Common myeloid progenitor, CD34-positive (primary cell): ENCODE measurements around the gene TDRD12.
"Not testable (repeated sequence)": the region's sequence is repeated elsewhere in the genome, so short reads cannot be mapped to it uniquely, and the experiment has no call there.

Experiments
- CTCF ChIA-PET: fragments of 350-600 bp; sonication (Branson Sonifier 250); formaldehyde crosslinking; loops from one replicate; lab custom pipeline; 2021; ENCODE audit warnings: antibody characterized with exemption; lab: Charles Lee
- POLR2A ChIA-PET: fragments of 350-600 bp; sonication (Branson Sonifier 250); formaldehyde crosslinking; loops from one replicate; lab custom pipeline; 2021; ENCODE audit warnings: antibody characterized with exemption; lab: Charles Lee
- DNase-seq, 3 donors: peaks; one replicate each; pipeline versions ENCODE4 v3.0.0 to v3.0.0-alpha.2; 2013
- H3K27ac ChIP-seq, 2 experiments: 1 replicate in 1 of 2; 2 replicates in 1 of 2; pipeline ENCODE4 v1.7.0; 2013; ENCODE audit warnings: inconsistent platforms in 2 of 2, low read length in 2 of 2, mild to moderate bottlenecking in 2 of 2, low read depth in 1 of 2, moderate library complexity in 1 of 2; ENCODE audit not compliant: severe bottlenecking in 2 of 2, insufficient read depth in 1 of 2, poor library complexity in 1 of 2
- H3K27me3 ChIP-seq, 5 experiments: replicated peaks in 2 of 5; 1 replicate in 3 of 5; 2 replicates in 2 of 5; pipeline versions ENCODE4 v1.6.1 to v1.7.0; 2013; ENCODE audit warnings: low read length in 4 of 5, mild to moderate bottlenecking in 2 of 5, moderate library complexity in 2 of 5, inconsistent platforms in 1 of 5; ENCODE audit not compliant: insufficient read depth in 5 of 5, control insufficient read depth in 4 of 5
- H3K36me3 ChIP-seq, 4 experiments: 1 replicate in 2 of 4; 2 replicates in 2 of 4; pipeline versions ENCODE4 v1.6.1 to v1.7.0; 2013; ENCODE audit warnings: low read length in 3 of 4, control low read depth in 1 of 4, mild to moderate bottlenecking in 1 of 4; ENCODE audit not compliant: control insufficient read depth in 4 of 4, insufficient read depth in 4 of 4
- H3K4me1 ChIP-seq, 4 experiments: 1 replicate in 3 of 4; 2 replicates in 1 of 4; pipeline versions ENCODE4 v1.6.1 to v1.7.1; 2013; ENCODE audit warnings: low read length in 3 of 4, mild to moderate bottlenecking in 3 of 4, control low read depth in 1 of 4, inconsistent platforms in 1 of 4, moderate library complexity in 1 of 4; ENCODE audit not compliant: control insufficient read depth in 4 of 4, insufficient read depth in 4 of 4; ENCODE audit errors: control extremely low read depth in 1 of 4
- H3K4me3 ChIP-seq, 7 experiments: 1 replicate in 4 of 7; 2 replicates in 3 of 7; pipeline versions ENCODE4 v1.5.1 to v1.7.0; 2013; ENCODE audit warnings: mild to moderate bottlenecking in 7 of 7, low read length in 6 of 7, moderate library complexity in 6 of 7, inconsistent platforms in 2 of 7, low read depth in 2 of 7, control low read depth in 1 of 7; ENCODE audit not compliant: insufficient read depth in 4 of 7, control insufficient read depth in 1 of 7; ENCODE audit errors: extremely low read depth in 1 of 7
- H3K9me3 ChIP-seq, 5 experiments: 1 replicate in 4 of 5; 2 replicates in 1 of 5; pipeline versions ENCODE4 v1.6.1 to v1.7.1; 2013; ENCODE audit warnings: low read length in 4 of 5, mild to moderate bottlenecking in 2 of 5, inconsistent platforms in 1 of 5, low read depth in 1 of 5, moderate library complexity in 1 of 5; ENCODE audit not compliant: control insufficient read depth in 4 of 5, insufficient read depth in 2 of 5; ENCODE audit errors: control extremely low read depth in 1 of 5
- WGBS: methylation state at CpG from one replicate; pipeline ENCODE4 v1.1.5; 2013; ENCODE audit not compliant: insufficient coverage; 5-methylcytosine and 5-hydroxymethylcytosine counted together

Gene TDRD12

GRCh38 chr19:32781280-32781679 is 61.7 kb downstream of the TDRD12 start:
- Histone ChIP-seq H3K27me3 (peaks cover 0 to 2% (median 0%) of the 10 kb centered on the region in 5 experiments), H3K4me1 (no peaks in the 10 kb centered on the region), H3K9me3 (peaks cover 0 to 11% (median 2%) of the 10 kb centered on the region in 5 experiments), H3K36me3 (no peaks in the 10 kb centered on the region), H3K4me3 (no peak overlapping the region), H3K27ac (no peak overlapping the region)
- no peak for DNase-seq
- WGBS: 80% methylated on average over 1 of the region's 2 CpGs
- POLR2A ChIA-PET: no interaction called here
- CTCF ChIA-PET: no interaction called here

GRCh38 chr19:32782089-32782488 is 62.5 kb downstream of the TDRD12 start:
- POLR2A ChIA-PET: not testable (repeated sequence)

DNA sequence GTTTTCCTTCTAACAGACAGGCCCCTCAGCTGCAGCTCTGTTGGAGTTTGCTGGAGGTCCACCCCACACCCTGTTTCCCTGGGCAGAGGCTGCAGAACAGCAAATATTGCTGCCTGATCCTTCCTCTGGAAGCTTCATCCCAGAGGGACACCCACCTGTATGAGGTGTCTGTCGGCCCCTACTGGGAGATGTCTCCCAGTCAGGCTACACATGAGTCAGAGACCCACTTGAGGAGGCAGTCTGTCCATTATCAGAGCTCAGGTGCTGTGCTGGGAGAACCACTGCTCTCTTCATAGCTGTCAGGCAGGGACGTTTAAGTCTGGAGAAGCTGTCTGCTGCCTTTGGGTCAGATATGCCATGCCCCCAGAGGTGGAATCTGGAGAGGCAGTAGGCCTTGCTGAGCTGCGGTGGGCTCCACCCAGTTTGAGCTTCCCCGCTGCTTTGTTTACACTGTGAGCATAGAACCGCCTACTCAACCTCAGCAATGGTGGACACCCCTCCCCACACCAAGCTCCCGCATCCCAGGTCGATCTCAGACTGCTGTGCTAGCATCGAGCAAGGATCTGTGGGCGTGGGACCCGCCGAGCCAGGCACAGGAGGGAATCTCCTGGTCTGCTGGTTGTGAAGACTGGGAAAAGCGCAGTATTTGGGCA is 67.7 kb downstream of the TDRD12 start:
- H3K36me3 ChIP-seq, H3K4me1 ChIP-seq, H3K4me3 ChIP-seq, H3K27ac ChIP-seq, H3K27me3 ChIP-seq, CTCF ChIA-PET, POLR2A ChIA-PET, DNase-seq, H3K9me3 ChIP-seq: not testable (repeated sequence)
- WGBS: 80% methylated on average over 12 of the region's 12 CpGs

More at GRCh38 chr19:32782089-32782488, 62.5 kb downstream of the TDRD12 start:
- H3K4me1 ChIP-seq, H3K27ac ChIP-seq, H3K4me3 ChIP-seq, H3K27me3 ChIP-seq, H3K36me3 ChIP-seq, DNase-seq, CTCF ChIA-PET: not testable (repeated sequence)
- peaks cover 0 to 11% (median 2%) of the 10 kb centered on the region in 5 experiments for H3K9me3 ChIP-seq
- whole genome bisulfite sequencing: no CpG with 5 or more reads among the region's 1 CpG

- H3K27ac ChIP-seq, H3K36me3 ChIP-seq, DNase-seq, POLR2A ChIA-PET, H3K27me3 ChIP-seq, H3K9me3 ChIP-seq, H3K4me1 ChIP-seq, H3K4me3 ChIP-seq: not testable (repeated sequence)
- WGBS: 96% methylated on average over 4 of the region's 5 CpGs
- CTCF ChIA-PET: interaction anchor here (0.6 kb wide), 1 partner anchor 1122 kb away, joined by 3 read pairs; no protein-coding TSS in a partner anchor
Measured at GRCh38 chr19:32787895-32788294, 68.3 kb downstream of the TDRD12 start.

GRCh38 chr19:32789429-32789828 is 69.9 kb downstream of the TDRD12 start:
- no peak for DNase-seq
- no peak overlapping the region for H3K4me3 ChIP-seq
- H3K27me3 ChIP-seq: no peaks in the 10 kb centered on the region
- no peak overlapping the region for H3K27ac ChIP-seq
- 100% methylated on average over 1 of the region's 10 CpGs for WGBS
- POLR2A ChIA-PET: no interaction called here
- H3K36me3 ChIP-seq: no peaks in the 10 kb centered on the region
- no peaks in the 10 kb centered on the region for H3K4me1 ChIP-seq
- CTCF ChIA-PET: no interaction called here
- no peaks in the 10 kb centered on the region for H3K9me3 ChIP-seq

DNA sequence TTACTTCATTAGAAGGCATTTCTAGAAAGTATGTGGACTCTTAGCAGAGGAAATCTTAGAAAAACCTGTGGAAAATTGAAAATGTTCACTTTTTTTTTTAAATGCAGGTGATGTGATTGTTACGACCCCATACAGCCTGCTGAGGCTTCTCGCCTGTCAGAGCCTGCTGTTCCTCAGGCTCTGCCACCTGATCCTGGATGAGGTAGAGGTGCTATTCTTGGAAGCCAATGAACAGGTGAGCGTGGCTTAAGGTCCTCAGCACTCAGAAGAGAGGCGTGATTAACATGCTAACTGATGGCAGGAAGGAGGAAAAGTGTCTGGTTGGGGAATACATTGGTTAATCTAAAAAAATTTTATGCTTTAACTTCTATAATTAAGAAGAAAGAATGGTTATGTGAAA is 78.6 kb downstream of the TDRD12 start:
- ChIA-PET CTCF (no interaction called here), POLR2A (no interaction called here)
- WGBS: 100% methylated on average over 3 of the region's 4 CpGs
- H3K36me3 ChIP-seq: no peaks in the 10 kb centered on the region
- no peaks in the 10 kb centered on the region for H3K27me3 ChIP-seq
- H3K9me3 ChIP-seq: no peaks in the 10 kb centered on the region
- H3K27ac ChIP-seq: no peak overlapping the region
- no peak for DNase-seq
- no peak overlapping the region for H3K4me3 ChIP-seq
- no peaks in the 10 kb centered on the region for H3K4me1 ChIP-seq

DNA sequence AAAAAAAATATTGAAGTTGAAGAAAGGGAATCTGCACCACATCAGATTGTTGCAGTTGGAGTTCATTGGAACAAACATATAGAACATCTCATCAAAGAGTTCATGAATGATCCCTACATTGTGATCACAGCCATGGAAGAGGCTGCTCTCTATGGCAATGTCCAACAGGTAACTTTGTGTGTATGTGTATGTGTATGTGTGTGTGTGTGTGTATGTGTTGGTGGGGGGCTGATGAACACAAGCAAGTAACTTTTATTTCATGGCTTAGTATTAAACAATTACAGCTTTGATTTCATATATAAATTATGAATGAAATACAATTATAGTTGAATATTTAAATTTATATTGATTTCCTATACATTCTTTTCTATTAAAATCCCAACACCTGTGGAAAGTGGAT is 80.6 kb downstream of the TDRD12 start:
- no peaks in the 10 kb centered on the region for H3K36me3 ChIP-seq
- no peak for DNase-seq
- ChIA-PET CTCF (no interaction called here), POLR2A (no interaction called here)
- H3K27ac ChIP-seq: no peak overlapping the region
- H3K27me3 ChIP-seq: no peaks in the 10 kb centered on the region
- H3K4me1 ChIP-seq: no peaks in the 10 kb centered on the region
- H3K4me3 ChIP-seq: no peak overlapping the region
- no peaks in the 10 kb centered on the region for H3K9me3 ChIP-seq
